SK-N-SH (cell line): ENCODE data around the gene CDC14B.

Experiments
- CTCF ChIP-seq: fragments of 200-600 bp; sonication (generic); IDR thresholded peaks from 2 replicates; pipeline ENCODE4 v1.6.1; 2017; ENCODE audit warnings: antibody characterized with exemption, mild to moderate bottlenecking, moderate library complexity
- FOXM1 ChIP-seq: IDR thresholded peaks from 2 replicates; pipeline ENCODE4 v1.4.0; 2012; ENCODE audit warnings: low read depth, mild to moderate bottlenecking
- GATA2 ChIP-seq: sonication (generic); formaldehyde crosslinking; IDR thresholded peaks from 2 replicates; pipeline ENCODE4 v1.5.0; 2020; ENCODE audit warnings: mild to moderate bottlenecking, missing genetic modification reagents
- SMC3 ChIP-seq: IDR thresholded peaks from 2 replicates; pipeline ENCODE4 v1.6.1; 2012; ENCODE audit warnings: low read depth, low read length, improper control_type of control experiment
- ZBTB33 ChIP-seq: IDR thresholded peaks from 2 replicates; pipeline ENCODE4 v1.4.0; 2012; ENCODE audit warnings: low read depth, borderline replicate concordance
- TF ChIP-seq, protein P1 (sequence below): fragments of 150-350 bp; IDR thresholded peaks from 2 replicates; pipeline ENCODE4 v1.6.1; 2016; ENCODE audit warnings: mild to moderate bottlenecking, low read depth, low read length
- TF ChIP-seq, protein P2 (sequence below): fragments of 150-350 bp; IDR thresholded peaks from 2 replicates; pipeline ENCODE4 v1.6.1; 2017; ENCODE audit warnings: antibody characterized with exemption, low read length, low read depth, borderline replicate concordance

DNA sequence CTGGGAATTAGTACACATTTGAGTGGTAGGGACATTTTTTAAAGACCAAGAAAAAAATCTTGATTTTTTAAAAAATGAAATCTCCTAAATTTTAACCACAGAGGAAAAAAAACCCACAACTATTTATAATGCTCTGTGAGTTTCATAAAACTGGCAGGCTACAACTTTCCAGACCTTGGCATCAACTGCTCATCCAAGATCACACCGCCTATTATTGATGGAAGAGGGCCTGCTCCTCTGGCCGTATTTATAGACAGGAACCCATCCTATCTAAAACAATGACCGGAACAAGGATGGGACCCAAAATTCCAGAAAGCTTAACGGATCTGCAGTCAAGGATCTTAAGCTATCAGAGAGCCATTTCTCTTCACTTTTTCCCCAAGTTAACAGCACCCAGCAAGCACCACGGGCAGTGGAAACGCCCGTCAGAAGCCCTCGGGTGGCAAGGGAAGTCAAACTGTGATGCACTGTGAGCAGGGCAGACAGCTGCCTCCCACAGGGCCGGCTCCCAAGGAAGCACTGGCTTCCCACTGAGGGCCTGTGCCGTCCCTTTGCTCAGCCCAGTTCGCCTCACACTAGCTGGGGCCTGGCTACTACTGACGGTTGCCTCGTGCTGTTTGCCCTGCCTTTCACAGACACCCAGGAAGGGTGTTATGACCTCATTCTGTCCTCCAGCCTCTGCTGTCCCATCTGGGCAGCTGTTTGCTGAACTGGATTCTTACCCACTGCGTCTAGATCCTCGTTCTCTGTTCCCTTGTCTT, 62.8 kb downstream of the CDC14B start:
- TF ChIP-seq FOXM1: no peak
- TF ChIP-seq, protein P1, sequence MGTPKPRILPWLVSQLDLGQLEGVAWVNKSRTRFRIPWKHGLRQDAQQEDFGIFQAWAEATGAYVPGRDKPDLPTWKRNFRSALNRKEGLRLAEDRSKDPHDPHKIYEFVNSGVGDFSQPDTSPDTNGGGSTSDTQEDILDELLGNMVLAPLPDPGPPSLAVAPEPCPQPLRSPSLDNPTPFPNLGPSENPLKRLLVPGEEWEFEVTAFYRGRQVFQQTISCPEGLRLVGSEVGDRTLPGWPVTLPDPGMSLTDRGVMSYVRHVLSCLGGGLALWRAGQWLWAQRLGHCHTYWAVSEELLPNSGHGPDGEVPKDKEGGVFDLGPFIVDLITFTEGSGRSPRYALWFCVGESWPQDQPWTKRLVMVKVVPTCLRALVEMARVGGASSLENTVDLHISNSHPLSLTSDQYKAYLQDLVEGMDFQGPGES: no peak
- TF ChIP-seq SMC3: no peak
- no peak for TF ChIP-seq GATA2
- TF ChIP-seq, protein P2, sequence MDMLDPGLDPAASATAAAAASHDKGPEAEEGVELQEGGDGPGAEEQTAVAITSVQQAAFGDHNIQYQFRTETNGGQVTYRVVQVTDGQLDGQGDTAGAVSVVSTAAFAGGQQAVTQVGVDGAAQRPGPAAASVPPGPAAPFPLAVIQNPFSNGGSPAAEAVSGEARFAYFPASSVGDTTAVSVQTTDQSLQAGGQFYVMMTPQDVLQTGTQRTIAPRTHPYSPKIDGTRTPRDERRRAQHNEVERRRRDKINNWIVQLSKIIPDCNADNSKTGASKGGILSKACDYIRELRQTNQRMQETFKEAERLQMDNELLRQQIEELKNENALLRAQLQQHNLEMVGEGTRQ: no peak
- TF ChIP-seq CTCF: no peak
- no peak for TF ChIP-seq ZBTB33
